ENCODE results near the gene BFSP2. TPM values are rescaled to one million over a fixed set of nuclear protein-coding genes. Genes with fewer than 3 reads are reported as not detected.

Gene BFSP2
- total and polyA plus RNA-seq, 5 experiments from 2014 or later, result not detected

GRCh38 chr3:133387341-133387740 is 12.5 kb upstream of the BFSP2 start:
- DNase-seq (no peak), ATAC-seq (no peak)
- Mint-ChIP-seq H3K4me1 (peaks cover 0 to 3% (median 1%) of the 10 kb centered on the region in 4 donors), H3K9me3 (no peaks in the 10 kb centered on the region), H3K36me3 (peaks cover 0 to 8% (median 5%) of the 10 kb centered on the region in 3 donors), H3K27me3 (peaks cover 0 to 2% (median 0%) of the 10 kb centered on the region in 5 donors), H3K4me3 (no peak overlapping the region), H3K27ac (peak overlapping the region in 1 of 10 donors; percentile 75)
- POLR2A ChIA-PET, result no interaction called here

- no peak overlapping the region for H3K4me3 Mint-ChIP-seq
- ATAC-seq, result no peak
Measured at GRCh38 chr3:133388696-133389395, 11.0 kb upstream of the BFSP2 start.

GRCh38 chr3:133390715-133391114 is 9.1 kb upstream of the BFSP2 start:
- Mint-ChIP-seq H3K27me3 (no peaks in the 10 kb centered on the region), H3K4me1 (peaks cover 3 to 9% (median 6%) of the 10 kb centered on the region in 4 donors), H3K4me3 (no peak overlapping the region), H3K9me3 (peaks cover 0 to 5% (median 0%) of the 10 kb centered on the region in 9 donors), H3K36me3 (peaks cover 0 to 8% (median 5%) of the 10 kb centered on the region in 3 donors), H3K27ac (peak overlapping the region in 2 of 10 donors; percentile 4 to 55)
- DNase-seq, result no peak
- POLR2A ChIA-PET, result no interaction called here
- no peak for ATAC-seq

More at GRCh38 chr3:133388696-133389395, 11.0 kb upstream of the BFSP2 start:
- H3K27ac Mint-ChIP-seq, result peak overlapping the region in 1 of 10 donors; percentile 54
- H3K36me3 Mint-ChIP-seq, result peaks cover 0 to 6% (median 4%) of the 10 kb centered on the region in 3 donors
- H3K27me3 Mint-ChIP-seq, result peaks cover 0 to 2% (median 0%) of the 10 kb centered on the region in 5 donors
- POLR2A ChIA-PET, result interaction anchor here (0.7 kb wide), 1 partner anchor 34 kb away, joined by 3 read pairs; no protein-coding TSS in a partner anchor
- H3K4me1 Mint-ChIP-seq, result peaks cover 0 to 5% (median 1%) of the 10 kb centered on the region in 4 donors
- no peak for DNase-seq
- H3K9me3 Mint-ChIP-seq, result no peaks in the 10 kb centered on the region

GRCh38 chr3:133393204-133393603 is 6.7 kb upstream of the BFSP2 start:
- Mint-ChIP-seq H3K9me3 (peaks cover 0 to 5% (median 0%) of the 10 kb centered on the region in 9 donors), H3K27ac (no peak overlapping the region), H3K36me3 (peaks cover 0 to 6% (median 5%) of the 10 kb centered on the region in 3 donors), H3K4me1 (peaks cover 3 to 10% (median 7%) of the 10 kb centered on the region in 4 donors), H3K4me3 (no peak overlapping the region), H3K27me3 (no peaks in the 10 kb centered on the region)
- POLR2A ChIA-PET, result no interaction called here
- ATAC-seq, result no peak
- DNase-seq, result no peak

- no peak overlapping the region for H3K4me3 Mint-ChIP-seq
- peaks cover 0 to 5% (median 0%) of the 10 kb centered on the region in 9 donors for H3K9me3 Mint-ChIP-seq
- peaks cover 3 to 10% (median 7%) of the 10 kb centered on the region in 4 donors for H3K4me1 Mint-ChIP-seq
- no peak for ATAC-seq
- no peak for DNase-seq
- H3K36me3 Mint-ChIP-seq, result peaks cover 0 to 6% (median 5%) of the 10 kb centered on the region in 3 donors
- POLR2A ChIA-PET, result no interaction called here
- H3K27me3 Mint-ChIP-seq, result no peaks in the 10 kb centered on the region
- no peak overlapping the region for H3K27ac Mint-ChIP-seq
Measured at GRCh38 chr3:133393691-133394474, 6.0 kb upstream of the BFSP2 start.

GRCh38 chr3:133394561-133395311 is 5.1 kb upstream of the BFSP2 start:
- Mint-ChIP-seq H3K4me1 (peaks cover 3 to 10% (median 7%) of the 10 kb centered on the region in 4 donors), H3K36me3 (peaks cover 0 to 6% (median 5%) of the 10 kb centered on the region in 3 donors), H3K27ac (peak overlapping the region in 3 of 10 donors; percentile 2 to 53 (median 43)), H3K4me3 (no peak overlapping the region), H3K27me3 (no peaks in the 10 kb centered on the region), H3K9me3 (peaks cover 0 to 5% (median 0%) of the 10 kb centered on the region in 9 donors)
- ATAC-seq (no peak), DNase-seq (no peak)
- POLR2A ChIA-PET, result no interaction called here

- Mint-ChIP-seq H3K36me3 (peaks cover 0 to 6% (median 5%) of the 10 kb centered on the region in 3 donors), H3K27ac (no peak overlapping the region), H3K9me3 (peaks cover 0 to 5% (median 0%) of the 10 kb centered on the region in 9 donors), H3K27me3 (no peaks in the 10 kb centered on the region), H3K4me1 (peaks cover 3 to 10% (median 6%) of the 10 kb centered on the region in 4 donors), H3K4me3 (no peak overlapping the region)
- DNase-seq (no peak), ATAC-seq (no peak)
- POLR2A ChIA-PET, result no interaction called here
Measured at GRCh38 chr3:133396906-133397305, 3.0 kb upstream of the BFSP2 start.

GRCh38 chr3:133401374-133402135 is 1.7 kb downstream of the BFSP2 start:
- Mint-ChIP-seq H3K4me1 (no peaks in the 10 kb centered on the region), H3K36me3 (peaks cover 0 to 4% (median 2%) of the 10 kb centered on the region in 3 donors)
- no peak for ATAC-seq

GRCh38 chr3:133404920-133405319 is 5.1 kb downstream of the BFSP2 start:
- ATAC-seq, result no peak
- POLR2A ChIA-PET, result no interaction called here
- H3K9me3 Mint-ChIP-seq, result no peaks in the 10 kb centered on the region
- no peak overlapping the region for H3K4me3 Mint-ChIP-seq
- H3K27me3 Mint-ChIP-seq, result peaks cover 0 to 9% (median 0%) of the 10 kb centered on the region in 5 donors
- no peak for DNase-seq
- H3K36me3 Mint-ChIP-seq, result peaks cover 0 to 2% (median 2%) of the 10 kb centered on the region in 3 donors
- H3K4me1 Mint-ChIP-seq, result no peaks in the 10 kb centered on the region
- no peak overlapping the region for H3K27ac Mint-ChIP-seq

More at GRCh38 chr3:133401374-133402135, 1.7 kb downstream of the BFSP2 start:
- Mint-ChIP-seq H3K9me3 (no peaks in the 10 kb centered on the region), H3K27ac (peak overlapping the region in 2 of 10 donors; percentile 7 to 37), H3K27me3 (peaks cover 0 to under 1% (median 0%) of the 10 kb centered on the region in 5 donors), H3K4me3 (no peak overlapping the region)
- POLR2A ChIA-PET, result no interaction called here
- no peak for DNase-seq

- Mint-ChIP-seq H3K9me3 (no peaks in the 10 kb centered on the region), H3K36me3 (peaks cover 0 to 6% (median 2%) of the 10 kb centered on the region in 3 donors), H3K4me3 (no peak overlapping the region), H3K4me1 (peaks cover 0 to 9% (median 1%) of the 10 kb centered on the region in 4 donors), H3K27ac (no peak overlapping the region), H3K27me3 (peaks cover 0 to 12% (median 0%) of the 10 kb centered on the region in 5 donors)
- ATAC-seq (no peak), DNase-seq (no peak)
- POLR2A ChIA-PET, result no interaction called here
Measured at GRCh38 chr3:133408366-133408765, 8.5 kb downstream of the BFSP2 start.

GRCh38 chr3:133408961-133409360 is 9.1 kb downstream of the BFSP2 start:
- DNase-seq, result no peak
- Mint-ChIP-seq H3K27ac (no peak overlapping the region), H3K36me3 (peaks cover 0 to 6% (median 2%) of the 10 kb centered on the region in 3 donors), H3K4me3 (no peak overlapping the region), H3K27me3 (peaks cover 0 to 12% (median 0%) of the 10 kb centered on the region in 5 donors), H3K9me3 (no peaks in the 10 kb centered on the region), H3K4me1 (peaks cover 0 to 13% (median 3%) of the 10 kb centered on the region in 4 donors)
- ATAC-seq, result no peak
- POLR2A ChIA-PET, result no interaction called here

Measured in naive thymus-derived CD8-positive, alpha-beta T cell (primary cell).